GM19240 (cell line): ENCODE measurements around the gene PPL.

Experiments
- DNase-seq: peaks from one replicate; pipeline ENCODE4 v3.0.0; 2011; ENCODE audit warnings: low spot score; ENCODE audit not compliant: insufficient read length

PPL gene

GRCh38 chr16:4890686-4891085 is 46.3 kb downstream of the PPL start:
- no peak for DNase-seq

GRCh38 chr16:4890026-4890425 is 46.9 kb downstream of the PPL start:
- no peak for DNase-seq

GRCh38 chr16:4888428-4889135 is 48.4 kb downstream of the PPL start:
- no peak for DNase-seq

GRCh38 chr16:4886151-4886550 is 50.8 kb downstream of the PPL start:
- DNase-seq: no peak

GRCh38 chr16:4884972-4885874 is 51.7 kb downstream of the PPL start:
- no peak for DNase-seq

GRCh38 chr16:4884209-4884608 is 52.7 kb downstream of the PPL start:
- no peak for DNase-seq

- DNase-seq: no peak
Observed at GRCh38 chr16:4883501-4883900, 53.4 kb downstream of the PPL start.

GRCh38 chr16:4882633-4883285 is 54.2 kb downstream of the PPL start:
- DNase-seq: no peak

- DNase-seq: no peak
Observed at GRCh38 chr16:4882000-4882632, 54.8 kb downstream of the PPL start.

- DNase-seq: no peak
Observed at GRCh38 chr16:4880006-4880580, 56.9 kb downstream of the PPL start.

GRCh38 chr16:4879049-4879448 is 57.9 kb downstream of the PPL start:
- DNase-seq: no peak

GRCh38 chr16:4877380-4877685 is 59.6 kb downstream of the PPL start:
- DNase-seq: no peak

- DNase-seq: no peak
Observed at GRCh38 chr16:4876646-4877379, 60.1 kb downstream of the PPL start.

- DNase-seq: no peak
Observed at GRCh38 chr16:4874666-4875065, 62.3 kb downstream of the PPL start.

- no peak for DNase-seq
Observed at GRCh38 chr16:4873091-4873490, 63.9 kb downstream of the PPL start.

- DNase-seq: no peak
Observed at GRCh38 chr16:4871071-4871470, 65.9 kb downstream of the PPL start.

GRCh38 chr16:4870138-4870671 is 66.7 kb downstream of the PPL start:
- no peak for DNase-seq

GRCh38 chr16:4869147-4869805 is 67.7 kb downstream of the PPL start:
- no peak for DNase-seq

GRCh38 chr16:4868535-4868934 is 68.4 kb downstream of the PPL start:
- no peak for DNase-seq

GRCh38 chr16:4868026-4868425 is 68.9 kb downstream of the PPL start:
- no peak for DNase-seq
